HTERT RPE-1 (cell line): ENCODE data around the gene LDHAL6B.

Experiments
- in situ Hi-C: fragments of 300-500 bp; cut with MboI; formaldehyde crosslinking; loops from 4 replicates; pipeline ENCODE4 v1.14.3; 2020; ENCODE audit warnings: low sequenced_read_pairs

Gene LDHAL6B

DNA sequence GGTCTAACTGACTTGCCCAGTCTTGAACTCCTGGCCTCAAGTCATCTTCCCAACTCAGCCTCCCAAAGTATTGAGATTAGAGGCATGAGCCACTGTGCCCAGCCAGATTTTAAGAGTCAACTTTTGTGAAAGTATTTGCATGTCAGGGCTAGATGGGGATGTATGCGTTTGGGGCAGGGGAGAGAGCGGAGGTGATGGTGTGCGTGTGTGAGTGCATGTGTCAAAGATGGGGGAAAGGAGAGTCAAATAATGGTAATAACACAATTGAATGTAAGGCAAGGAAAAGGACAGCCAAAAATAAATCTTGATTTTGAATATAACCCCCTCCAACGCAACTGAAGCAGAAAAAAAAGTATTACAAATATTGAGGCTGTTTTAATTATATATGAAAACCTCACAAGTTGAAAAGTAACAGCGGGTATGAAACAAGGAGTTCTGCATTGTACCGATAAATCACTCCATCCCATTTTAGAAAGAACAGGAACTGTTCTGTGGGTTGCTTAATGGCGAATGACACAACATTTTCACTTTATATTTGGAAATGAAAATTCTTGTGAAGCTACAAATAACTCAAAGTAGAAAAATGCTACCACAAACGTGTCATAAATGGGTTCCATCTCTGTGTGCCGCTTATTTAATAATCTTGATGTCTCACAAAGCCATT lies 29.9 kb upstream of the LDHAL6B start:
- in situ Hi-C loops: no loop called here

DNA sequence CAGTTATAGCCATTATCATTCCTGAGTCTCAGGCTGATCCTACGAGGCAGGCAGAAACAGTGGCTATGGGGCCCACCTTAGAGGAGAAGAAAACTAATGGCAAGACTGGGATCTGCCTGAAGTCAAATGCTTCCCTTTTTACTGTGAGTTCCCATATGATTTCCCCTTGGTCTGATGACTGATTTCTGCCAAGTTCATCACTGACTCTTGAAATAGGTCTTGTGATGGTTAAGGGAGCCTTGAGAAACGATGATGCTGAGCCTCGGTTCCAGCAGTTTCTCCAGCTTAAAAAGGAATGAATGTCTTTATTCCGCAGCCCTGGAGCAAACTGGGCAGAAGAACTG lies 29.4 kb upstream of the LDHAL6B start:
- in situ Hi-C loops: no loop called here

DNA sequence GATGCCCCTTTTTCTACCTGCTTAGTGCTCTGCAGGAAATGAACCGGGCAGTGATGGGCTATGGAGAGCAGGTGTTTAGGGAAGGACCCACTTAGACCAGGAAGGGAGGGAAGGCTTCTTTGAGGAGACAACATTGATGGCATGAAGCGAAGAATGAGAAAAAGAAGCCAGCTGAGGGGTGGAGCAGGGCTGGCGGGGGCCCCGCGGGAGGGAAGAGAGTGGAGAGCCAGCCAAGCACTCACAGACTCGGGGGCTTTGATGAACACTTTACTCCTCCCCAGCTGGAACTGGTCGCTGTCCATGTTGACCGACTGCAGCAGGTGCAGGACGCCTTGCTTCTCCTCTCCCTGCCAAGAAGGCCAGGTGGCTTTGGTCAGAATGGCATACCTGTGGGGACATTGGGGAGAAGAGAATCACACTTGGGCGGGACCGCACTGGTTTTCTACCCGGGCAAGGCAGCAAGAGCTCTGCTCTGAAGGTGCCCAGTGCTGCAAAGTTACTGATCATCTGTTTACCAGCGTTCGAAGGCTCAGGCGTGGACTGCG lies 28.4 kb upstream of the LDHAL6B start:
- in situ Hi-C loops: no loop called here

DNA sequence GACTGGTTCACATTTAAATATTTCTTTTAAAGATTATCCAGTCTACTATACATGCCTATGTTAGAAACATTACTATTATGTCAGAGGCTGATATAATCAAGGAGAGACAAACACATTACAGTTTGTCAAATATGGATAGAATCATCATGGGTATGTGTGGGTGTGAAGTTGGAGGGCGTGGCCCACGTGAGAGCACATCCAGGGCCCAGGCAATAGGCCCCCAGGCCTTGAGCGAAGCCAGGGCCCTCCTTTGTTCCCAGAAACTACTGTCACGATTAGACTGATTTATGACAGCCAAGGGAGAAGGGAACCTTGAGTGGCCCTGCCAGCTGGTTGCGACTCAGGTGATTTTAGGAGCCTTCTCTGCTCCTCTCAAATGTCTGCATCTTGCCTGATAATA lies 26.9 kb upstream of the LDHAL6B start:
- in situ Hi-C loops: no loop called here

DNA sequence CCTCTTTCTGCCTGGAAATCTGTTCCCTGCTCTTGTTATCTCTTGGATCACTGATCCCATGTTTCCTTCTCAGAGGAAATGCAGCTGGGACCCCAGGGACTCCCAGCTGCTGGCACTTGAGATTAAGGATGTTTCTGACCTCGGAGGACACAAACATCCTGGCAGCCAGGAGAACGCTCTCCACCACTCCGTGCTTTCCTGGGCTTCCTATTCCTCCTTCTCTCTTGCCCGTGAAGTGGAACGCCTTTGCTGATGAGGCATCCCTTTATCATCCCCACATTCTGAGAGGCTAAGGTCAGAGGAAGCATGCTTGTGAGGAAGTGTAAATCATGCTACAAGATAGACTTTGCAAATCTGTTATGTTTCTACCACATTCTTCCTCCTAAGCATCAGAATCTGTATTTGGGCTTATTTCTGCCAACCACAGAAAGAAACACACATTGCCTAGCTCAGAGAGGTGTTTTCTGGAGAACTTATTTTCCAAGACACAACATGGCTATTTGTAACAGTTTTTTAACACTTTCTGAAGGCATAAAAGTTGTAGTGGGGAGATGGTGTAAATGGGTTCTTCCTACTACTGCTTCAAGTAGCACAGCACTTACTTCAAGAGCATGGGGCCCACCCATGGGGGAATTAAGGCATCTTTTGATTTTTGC lies 25.6 kb upstream of the LDHAL6B start:
- in situ Hi-C loops: no loop called here

DNA sequence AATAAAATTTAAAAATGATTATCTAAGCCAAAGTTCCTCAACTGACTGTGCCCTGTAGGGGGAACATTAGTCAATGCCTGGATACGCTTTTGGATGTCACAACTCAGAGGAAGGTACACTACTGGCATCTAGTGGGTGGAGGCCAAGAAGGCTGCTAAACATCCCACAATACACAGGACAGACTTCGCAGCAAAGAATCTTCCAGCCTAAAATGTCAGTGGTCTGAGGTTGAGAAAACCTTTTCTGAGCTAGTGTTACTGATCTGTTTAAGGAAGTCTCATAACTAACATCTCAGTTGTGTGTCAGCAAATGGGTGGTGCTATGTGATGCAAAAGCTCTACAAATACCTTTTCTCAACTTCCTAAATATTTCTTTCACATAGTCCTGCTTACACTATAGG lies 20.9 kb upstream of the LDHAL6B start:
- in situ Hi-C loops: no loop called here

DNA sequence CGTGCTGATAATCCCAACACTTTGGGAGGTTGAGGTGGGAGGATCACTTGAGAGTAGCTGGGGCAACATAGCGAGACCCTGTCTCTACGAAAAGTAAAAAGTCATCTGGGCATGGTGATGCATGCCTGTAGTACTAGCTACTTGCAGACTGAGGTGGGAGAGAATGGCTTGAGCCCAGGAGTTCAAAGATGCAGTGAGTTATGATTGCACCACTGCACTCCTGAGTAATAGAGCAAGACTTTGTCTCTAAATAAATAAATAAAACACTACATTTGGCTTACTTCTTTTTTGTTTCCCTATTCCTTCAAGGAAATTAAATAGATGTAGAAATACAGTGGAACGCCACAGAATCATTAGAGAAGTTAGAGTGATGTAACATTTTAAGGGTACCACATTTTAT lies 20.1 kb upstream of the LDHAL6B start:
- in situ Hi-C loops: no loop called here

DNA sequence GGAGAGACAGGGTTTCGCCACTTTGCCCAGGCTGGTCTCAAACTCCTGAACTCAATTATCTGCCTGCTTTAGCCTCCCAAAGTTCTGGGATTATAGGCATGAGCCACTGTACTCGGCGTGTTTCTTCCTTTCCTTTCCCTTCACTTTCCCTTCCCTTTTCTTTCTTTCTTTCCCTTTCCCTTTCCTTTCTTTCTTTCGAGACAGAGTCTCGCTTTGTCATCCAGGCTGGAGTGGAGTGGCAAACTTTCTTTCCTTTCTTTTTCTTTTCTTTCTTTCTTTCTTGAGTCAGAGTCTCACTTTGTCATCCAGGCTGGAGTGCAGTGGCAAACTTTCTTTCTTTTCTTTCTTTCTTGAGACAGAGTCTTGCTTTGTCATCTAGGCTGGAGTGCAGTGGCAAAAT lies 17.4 kb upstream of the LDHAL6B start:
- in situ Hi-C loops: no loop called here

DNA sequence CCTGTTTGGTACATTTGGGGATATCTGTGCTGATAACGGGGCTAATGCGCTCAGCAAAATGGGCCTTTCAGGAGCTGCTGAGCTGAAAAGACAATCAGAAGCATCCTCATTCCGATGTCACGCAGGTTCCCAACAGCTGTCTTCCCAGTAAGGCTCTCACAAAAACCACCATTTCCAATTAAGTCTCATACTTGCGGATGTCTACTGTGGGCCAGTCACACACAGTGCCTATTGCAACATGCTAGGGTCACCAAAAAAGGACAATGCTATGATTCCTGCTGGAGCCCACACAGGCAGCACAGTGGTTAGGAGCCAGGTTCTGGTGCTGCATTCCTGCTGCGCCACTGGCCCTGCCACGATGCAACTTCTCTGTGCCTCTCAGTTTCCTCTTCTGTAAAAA lies 16.4 kb upstream of the LDHAL6B start:
- in situ Hi-C loops: no loop called here

DNA sequence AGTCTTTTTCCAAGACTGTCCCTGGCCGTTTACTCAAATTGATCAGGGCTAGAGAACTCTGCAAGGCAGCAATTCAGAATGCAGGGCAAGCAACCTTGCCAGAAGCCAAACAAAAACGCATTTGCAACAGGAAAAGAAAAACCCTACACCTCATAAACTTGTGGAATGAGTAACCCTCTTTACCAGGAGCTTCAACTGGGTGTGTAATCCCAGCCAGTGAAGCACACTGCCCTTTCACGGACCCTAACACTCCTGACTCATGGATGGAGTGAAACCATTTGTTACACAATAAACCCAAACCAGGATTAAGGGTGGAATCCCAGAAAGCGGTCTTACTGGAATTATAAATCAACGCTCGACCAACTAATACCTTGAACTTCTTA lies 14.8 kb upstream of the LDHAL6B start:
- in situ Hi-C loops: no loop called here

DNA sequence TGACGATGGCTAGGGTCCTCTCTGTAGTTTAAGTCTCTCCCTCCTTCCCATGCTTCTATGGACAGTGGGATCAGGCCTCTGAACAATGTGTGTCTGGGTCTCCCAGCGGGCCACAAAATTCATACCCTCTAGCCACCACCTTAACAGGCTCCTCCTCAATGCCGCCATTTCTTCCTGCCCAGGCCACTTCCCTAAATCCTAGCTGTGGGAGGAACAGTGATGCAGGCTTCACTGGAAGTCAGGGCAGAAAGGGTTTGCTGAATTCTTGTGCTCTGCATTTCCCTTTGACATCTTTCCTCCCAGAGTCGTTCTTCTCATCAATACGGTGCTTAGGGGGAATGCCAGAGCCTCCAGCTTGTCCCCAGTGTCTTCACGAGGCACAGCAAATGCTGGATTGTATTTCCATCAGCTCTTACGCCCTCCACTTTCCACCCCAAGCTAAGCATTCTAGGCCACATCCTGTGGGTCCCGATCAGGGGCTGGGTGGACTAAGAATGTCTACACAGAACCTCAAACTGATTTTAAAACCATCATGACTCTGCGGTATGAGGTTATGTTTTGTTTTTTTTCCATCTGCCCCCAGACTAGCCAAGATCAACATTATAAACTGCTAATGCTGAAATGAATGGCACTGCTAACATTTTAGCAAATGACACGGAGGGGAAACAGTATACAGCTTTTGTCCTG lies 11.9 kb upstream of the LDHAL6B start:
- in situ Hi-C loops: no loop called here

DNA sequence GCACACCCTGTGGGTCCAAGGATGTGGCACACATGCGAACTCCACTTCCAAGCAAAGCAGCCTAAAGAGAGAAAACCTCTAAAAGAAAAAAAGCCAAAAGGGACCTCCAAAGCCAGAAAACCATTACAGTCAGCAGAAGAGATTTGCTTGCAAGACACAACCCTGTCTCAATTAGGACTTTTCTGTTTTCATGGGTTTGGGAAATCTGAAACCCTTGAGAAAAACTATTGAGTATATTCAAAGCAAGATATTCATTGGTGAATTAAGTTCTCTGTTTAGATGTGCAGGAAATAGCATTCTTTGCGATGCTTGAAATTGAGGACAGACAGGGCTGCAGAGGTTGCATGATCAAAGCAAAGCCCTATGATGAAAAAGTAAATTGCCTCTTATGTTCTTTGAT lies 10.2 kb upstream of the LDHAL6B start:
- in situ Hi-C loops: no loop called here

DNA sequence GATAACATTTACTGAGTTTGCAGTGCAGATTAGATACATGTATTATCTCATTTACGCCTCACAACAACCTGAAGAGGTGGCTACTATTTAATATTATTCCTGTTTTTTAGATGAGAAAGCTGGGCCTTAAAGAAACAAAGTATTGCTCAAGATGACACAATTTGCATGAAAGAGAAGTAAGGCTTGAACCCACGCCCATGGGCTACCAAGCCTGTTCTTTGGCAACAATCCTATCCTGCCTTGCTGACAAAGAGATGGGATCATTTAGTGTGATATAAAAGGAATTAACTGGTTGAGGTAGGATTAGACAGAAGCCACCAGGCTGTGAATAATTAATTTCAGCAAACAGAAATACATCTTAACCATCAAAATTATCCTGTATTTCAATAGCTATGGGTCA lies 9.2 kb upstream of the LDHAL6B start:
- in situ Hi-C loops: no loop called here

DNA sequence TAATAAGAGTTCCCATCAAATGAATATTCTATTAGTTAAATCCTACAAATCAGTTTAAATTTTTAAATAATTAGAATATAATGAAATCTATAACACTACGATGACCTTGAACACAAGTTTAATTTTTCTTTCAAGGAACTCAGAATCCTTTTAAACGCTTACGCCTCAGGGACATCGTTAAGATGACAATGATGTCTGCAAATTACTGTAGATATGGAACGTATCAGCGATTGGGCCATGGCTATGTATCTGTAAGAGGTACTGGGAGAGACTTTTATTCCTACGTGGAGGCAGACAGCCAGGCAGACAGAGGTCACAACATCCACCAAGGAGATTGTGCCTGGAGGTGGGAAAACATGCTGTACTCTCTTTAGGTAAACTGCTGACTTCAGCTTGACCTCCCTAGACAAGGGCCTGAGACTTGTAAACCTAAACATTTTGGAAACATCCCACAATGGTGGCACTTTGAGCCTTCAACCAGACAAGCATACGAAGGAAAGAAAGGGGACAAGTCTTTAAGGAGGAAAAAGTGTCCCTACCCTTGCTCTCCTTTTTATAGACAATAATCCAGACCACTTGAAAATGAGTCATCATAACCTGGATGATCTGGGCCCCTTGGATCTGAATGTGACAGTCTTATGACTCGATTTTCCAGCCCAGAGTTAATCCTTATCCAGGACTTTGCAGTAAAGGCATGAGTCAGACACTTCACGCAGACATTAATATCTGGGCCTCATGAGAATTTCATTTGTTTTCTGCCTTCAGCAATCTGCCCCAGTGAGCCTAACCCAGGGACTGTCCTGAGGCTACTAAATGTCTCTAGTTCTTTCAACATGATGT lies 6.8 kb upstream of the LDHAL6B start:
- in situ Hi-C loops: no loop called here

DNA sequence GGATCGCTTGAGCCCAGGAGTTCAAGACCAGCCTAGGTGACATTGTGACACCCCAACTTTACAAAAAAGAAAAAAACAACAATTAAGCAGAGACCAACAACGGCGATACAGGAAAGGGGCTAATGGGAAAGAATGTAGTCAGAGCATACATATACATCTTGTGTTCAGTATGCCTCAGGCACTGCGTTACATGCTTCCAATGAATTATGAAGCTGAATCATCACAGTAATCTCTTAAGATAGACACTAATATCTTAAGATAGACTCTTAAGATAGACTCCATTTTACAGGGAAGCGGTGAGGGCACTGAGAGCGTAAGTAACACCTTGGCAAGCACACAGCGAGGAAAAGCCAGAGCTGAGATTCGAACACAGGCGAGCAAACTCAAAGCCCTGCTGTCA lies 6.1 kb upstream of the LDHAL6B start:
- in situ Hi-C loops: no loop called here

DNA sequence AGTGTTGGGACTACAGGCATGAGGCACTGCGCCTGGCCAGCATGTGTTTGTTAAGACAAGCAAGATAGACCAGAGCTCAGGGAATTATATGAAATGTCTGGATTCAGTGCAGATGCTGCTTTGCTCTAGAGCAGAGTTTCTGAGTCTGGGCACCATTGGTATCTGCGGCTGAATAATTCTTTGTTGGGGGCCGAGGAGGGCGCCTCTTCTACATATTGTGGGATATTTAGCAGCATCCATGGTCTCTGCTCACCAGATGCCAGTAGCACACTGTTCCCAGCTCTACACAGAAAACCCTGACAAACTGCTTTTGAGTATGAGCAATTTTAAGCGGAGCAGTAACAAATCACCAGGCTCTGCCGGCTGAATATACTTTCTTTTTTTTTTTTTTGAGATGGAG lies 3.6 kb upstream of the LDHAL6B start:
- in situ Hi-C loops: no loop called here

DNA sequence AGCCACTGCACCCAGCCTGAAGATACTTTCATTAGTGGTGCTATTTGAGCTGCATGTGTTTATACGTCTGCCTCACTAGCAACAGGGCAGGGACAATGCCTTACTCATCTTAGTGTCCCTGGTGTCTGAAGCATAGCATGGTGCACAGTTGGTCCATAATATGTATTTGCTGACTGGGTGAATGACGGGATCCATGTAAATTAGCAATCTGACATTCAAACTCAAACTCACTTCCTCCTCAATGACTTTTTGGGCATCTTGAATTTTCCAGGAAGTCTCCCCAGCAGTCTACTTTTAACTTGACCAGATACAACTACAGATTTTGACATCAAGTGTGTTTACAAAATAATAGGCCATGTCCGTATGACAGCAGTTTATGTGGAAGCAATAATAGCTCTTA lies 3.0 kb upstream of the LDHAL6B start:
- in situ Hi-C loops: no loop called here

DNA sequence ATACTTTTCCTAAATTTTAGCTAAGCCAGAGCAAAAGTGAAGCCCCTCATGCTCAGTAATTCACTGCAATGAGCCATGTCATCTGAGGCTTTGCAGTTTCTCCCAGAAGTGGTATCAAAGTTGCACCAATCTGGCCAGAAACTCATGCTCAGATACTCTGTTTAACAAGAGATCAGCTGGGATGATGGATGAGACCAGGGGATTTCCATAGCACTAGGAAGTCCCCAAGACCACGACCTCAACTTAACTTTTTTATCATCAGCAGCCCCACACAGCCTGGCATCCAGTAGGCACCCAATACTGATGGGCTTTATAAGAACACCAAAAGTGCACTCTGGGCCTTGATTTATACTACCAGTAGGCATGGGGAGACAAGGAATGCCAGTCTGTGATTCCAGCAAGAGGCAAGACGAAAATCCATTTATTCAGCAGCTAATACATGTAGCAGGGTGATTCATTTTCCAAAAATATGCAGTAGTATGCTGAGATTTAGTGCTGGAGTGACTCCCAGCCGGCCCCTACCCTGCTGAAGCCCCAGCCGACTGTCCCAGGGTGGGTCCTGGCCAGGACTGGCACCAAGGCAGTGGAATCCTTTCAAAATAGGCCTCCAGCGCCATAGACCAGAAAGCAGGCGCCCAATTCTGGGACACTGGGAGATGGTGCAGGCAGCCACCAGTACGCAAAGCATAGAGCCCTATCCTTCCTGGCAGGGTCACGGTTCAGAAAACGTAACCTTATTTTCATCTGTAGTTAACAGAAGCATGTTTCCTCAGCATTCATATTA lies 612 bp upstream of the LDHAL6B start:
- in situ Hi-C loops: no loop called here

DNA sequence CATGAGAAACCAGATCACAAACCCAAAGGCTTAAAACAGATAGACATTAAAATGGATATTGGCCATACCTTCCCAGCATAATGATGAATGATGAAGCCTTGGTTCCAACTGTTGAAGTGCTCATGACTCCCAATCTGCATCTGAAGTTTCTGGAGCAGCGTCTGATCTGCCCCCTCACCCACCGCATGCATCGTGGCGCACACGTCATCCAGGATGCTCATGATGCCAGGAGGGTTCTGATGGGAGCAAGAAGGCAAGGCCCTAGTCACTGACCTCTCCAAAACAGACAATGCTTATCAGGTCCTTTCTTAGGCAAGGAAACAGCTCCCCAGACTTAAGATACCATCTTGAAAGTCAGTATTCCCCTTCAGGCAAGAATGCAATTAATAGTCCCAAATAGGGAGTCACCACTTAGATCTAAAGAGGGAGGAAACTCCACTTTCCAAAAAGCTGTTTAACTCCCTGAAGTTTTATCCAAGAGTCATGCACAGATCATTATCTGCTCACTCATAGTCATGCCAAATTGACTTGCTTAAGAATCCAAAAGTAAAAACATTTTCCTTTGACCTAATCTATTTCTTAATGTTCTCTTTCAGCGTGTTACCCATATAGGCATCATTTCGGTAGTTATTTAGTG lies 2.1 kb downstream of the LDHAL6B start:
- in situ Hi-C loops: no loop called here

DNA sequence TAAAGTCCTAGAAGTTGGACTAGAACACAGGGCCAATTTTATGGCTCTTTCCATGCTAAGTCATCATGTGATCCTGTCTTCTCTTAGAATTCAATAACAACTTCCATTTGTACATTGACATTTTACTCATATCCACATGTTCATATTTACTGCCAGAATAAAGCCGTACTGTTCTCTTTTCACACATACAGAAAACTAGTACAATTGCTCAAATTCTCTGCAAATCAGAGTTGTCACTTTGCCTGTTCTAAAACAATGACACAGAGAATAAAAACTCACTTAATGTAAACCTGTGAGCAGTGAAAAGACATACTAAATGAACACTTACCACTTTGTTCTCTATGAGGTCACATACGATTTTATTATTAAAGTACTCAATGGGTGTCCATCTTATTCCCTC lies 3.5 kb downstream of the LDHAL6B start:
- in situ Hi-C loops: no loop called here
